ENCODE results near the gene TGFB1I1.
A peak's percentile ranks its signal among the peaks of the same experiment; 100 is the strongest.

The TGFB1I1 gene

DNA sequence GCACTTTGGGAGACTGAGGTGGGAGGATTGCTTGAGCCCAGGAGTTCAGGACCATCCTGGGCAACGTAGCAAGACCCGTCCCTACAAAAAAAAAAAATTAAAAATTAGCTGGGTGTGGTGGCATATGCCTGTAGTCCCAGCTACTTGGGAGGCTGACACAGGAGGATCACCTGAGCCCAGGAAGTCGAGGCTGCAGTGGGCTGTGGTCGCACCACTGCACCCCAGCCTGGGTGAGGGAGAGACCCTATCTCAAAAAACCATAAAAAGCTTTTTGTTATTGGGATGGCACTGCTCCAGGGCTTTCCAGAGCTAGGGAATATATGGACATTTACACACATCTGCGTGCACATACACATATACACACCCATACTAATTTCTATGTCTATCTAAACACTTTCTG lies 20.8 kb upstream of the TGFB1I1 start:
- no peaks in the 10 kb centered on the region for H3K79me2 ChIP-seq (ENCODE audit: insufficient read depth, low read length)
- TF ChIP-seq, protein P1, sequence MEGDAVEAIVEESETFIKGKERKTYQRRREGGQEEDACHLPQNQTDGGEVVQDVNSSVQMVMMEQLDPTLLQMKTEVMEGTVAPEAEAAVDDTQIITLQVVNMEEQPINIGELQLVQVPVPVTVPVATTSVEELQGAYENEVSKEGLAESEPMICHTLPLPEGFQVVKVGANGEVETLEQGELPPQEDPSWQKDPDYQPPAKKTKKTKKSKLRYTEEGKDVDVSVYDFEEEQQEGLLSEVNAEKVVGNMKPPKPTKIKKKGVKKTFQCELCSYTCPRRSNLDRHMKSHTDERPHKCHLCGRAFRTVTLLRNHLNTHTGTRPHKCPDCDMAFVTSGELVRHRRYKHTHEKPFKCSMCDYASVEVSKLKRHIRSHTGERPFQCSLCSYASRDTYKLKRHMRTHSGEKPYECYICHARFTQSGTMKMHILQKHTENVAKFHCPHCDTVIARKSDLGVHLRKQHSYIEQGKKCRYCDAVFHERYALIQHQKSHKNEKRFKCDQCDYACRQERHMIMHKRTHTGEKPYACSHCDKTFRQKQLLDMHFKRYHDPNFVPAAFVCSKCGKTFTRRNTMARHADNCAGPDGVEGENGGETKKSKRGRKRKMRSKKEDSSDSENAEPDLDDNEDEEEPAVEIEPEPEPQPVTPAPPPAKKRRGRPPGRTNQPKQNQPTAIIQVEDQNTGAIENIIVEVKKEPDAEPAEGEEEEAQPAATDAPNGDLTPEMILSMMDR (IDR thresholded peaks at IDR 0.05; ENCODE audit: low read length): no peak
- TF ChIP-seq EZH2 (IDR thresholded peaks at IDR 0.05; ENCODE audit: borderline replicate concordance, low read length): no peak
- H4K20me1 ChIP-seq (ENCODE audit: insufficient read depth, low read length): no peaks in the 10 kb centered on the region
- peaks cover 2% of the 10 kb centered on the region; the same call in 1 of the 2 replicates for H3K27me3 ChIP-seq (ENCODE audit: insufficient read depth, low read length)
- no peak overlapping the region for H2AFZ ChIP-seq (ENCODE audit: low read length)
- H3K9me3 ChIP-seq (ENCODE audit: low read length): no peaks in the 10 kb centered on the region
- no peak overlapping the region for H3K4me3 ChIP-seq (ENCODE audit: low read depth, low read length, poor library complexity, severe bottlenecking)
- H3K27ac ChIP-seq (ENCODE audit: low read depth, low read length, poor library complexity, severe bottlenecking): no peak overlapping the region
- no peaks in the 10 kb centered on the region; the same call in 1 of the 2 replicates for H3K36me3 ChIP-seq (ENCODE audit: insufficient read depth, low read length)
- H3K4me2 ChIP-seq (ENCODE audit: low read length): no peak overlapping the region
- H3K4me1 ChIP-seq (ENCODE audit: insufficient read depth, low read length, severe bottlenecking): peaks cover 4% of the 10 kb centered on the region
- H3K9me2 ChIP-seq (ENCODE audit: low read depth, low read length): no peaks in the 10 kb centered on the region
- H3K9ac ChIP-seq (ENCODE audit: low read length): no peak overlapping the region
- no peaks in the 10 kb centered on the region for H3F3A ChIP-seq (ENCODE audit: insufficient read depth, low read length)

DNA sequence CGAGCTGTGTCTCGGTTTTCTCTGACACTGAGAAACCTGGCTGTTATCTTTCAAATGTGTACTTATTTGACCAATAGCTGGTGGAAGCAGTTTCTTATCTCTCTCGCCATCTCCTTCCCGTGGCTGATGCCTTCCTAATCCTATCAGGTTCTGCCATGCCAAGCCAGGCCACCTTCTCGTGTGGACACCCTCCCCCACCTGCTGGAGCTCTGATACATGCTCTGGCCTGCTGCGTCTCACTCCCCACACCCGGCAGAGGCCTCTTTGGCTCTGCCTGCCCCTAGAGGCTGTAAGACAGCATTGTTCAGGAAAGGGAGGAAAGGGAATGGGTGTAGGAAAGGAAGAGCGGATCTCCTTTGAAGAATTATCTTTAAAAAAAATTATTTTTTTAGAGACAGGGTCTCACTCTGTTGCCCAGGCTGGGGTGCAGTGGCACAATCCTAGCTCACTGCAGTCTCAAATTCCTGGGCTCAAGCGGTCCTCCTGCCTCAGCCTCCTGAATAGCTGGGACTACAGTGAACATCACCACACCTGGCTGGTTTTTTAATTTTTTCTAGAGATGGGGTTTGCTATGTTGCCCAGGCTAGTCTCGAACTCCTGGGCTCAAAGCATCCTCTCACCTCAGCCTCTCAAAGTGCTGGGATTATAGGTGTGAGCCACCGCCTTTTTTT lies 20.1 kb upstream of the TGFB1I1 start:
- Histone ChIP-seq H2AFZ (ENCODE audit: low read length) (no peak overlapping the region), H3K9me2 (ENCODE audit: low read depth, low read length) (no peaks in the 10 kb centered on the region), H3K27ac (ENCODE audit: low read depth, low read length, poor library complexity, severe bottlenecking) (no peak overlapping the region), H3K27me3 (ENCODE audit: insufficient read depth, low read length) (no peaks in the 10 kb centered on the region), H3K4me2 (ENCODE audit: low read length) (no peak overlapping the region), H3K9ac (ENCODE audit: low read length) (no peak overlapping the region), H4K20me1 (ENCODE audit: insufficient read depth, low read length) (no peaks in the 10 kb centered on the region), H3K4me1 (ENCODE audit: insufficient read depth, low read length, severe bottlenecking) (peaks cover 4% of the 10 kb centered on the region), H3K36me3 (ENCODE audit: insufficient read depth, low read length) (0 out of 2 replicates have a peak, but pooled peaks cover under 1% of the 10 kb centered on the region), H3K79me2 (ENCODE audit: insufficient read depth, low read length) (no peaks in the 10 kb centered on the region), H3K9me3 (ENCODE audit: low read length) (no peaks in the 10 kb centered on the region), H3F3A (ENCODE audit: insufficient read depth, low read length) (no peaks in the 10 kb centered on the region), H3K4me3 (ENCODE audit: low read depth, low read length, poor library complexity, severe bottlenecking) (no peak overlapping the region)
- TF ChIP-seq, protein P1 (IDR thresholded peaks at IDR 0.05; ENCODE audit: low read length): peak; percentile 37
- TF ChIP-seq EZH2 (IDR thresholded peaks at IDR 0.05; ENCODE audit: borderline replicate concordance, low read length): no peak

DNA sequence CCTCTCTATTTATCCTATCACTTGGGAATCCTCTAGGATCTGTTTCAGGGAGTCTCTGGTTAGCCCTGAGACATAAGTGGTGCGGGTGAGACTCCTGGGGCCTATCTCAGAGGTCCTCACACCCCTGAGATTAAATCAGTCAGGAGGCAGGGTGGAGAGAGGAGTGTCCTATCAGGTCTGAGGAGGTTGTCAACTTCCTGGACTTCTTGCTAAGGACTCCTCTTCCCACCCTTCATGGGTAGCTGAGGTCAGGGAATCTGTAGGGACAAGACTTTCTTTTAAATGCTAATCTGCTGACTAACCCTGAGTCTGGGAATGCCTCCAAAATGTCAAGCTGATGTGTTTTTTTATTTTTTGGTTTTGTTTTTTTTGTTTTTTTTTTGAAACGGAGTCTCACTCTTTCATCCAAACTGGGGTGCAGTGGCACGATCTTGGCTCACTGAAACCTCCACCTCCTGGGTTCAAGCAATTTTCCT lies 19.3 kb upstream of the TGFB1I1 start:
- Histone ChIP-seq H3K4me3 (ENCODE audit: low read depth, low read length, poor library complexity, severe bottlenecking) (no peak overlapping the region), H4K20me1 (ENCODE audit: insufficient read depth, low read length) (no peaks in the 10 kb centered on the region), H3K4me1 (ENCODE audit: insufficient read depth, low read length, severe bottlenecking) (peaks cover 5% of the 10 kb centered on the region), H2AFZ (ENCODE audit: low read length) (no peak overlapping the region), H3K4me2 (ENCODE audit: low read length) (no peak overlapping the region), H3K27ac (ENCODE audit: low read depth, low read length, poor library complexity, severe bottlenecking) (no peak overlapping the region), H3K27me3 (ENCODE audit: insufficient read depth, low read length) (no peaks in the 10 kb centered on the region), H3K9me2 (ENCODE audit: low read depth, low read length) (no peaks in the 10 kb centered on the region), H3K79me2 (ENCODE audit: insufficient read depth, low read length) (no peaks in the 10 kb centered on the region), H3K9me3 (ENCODE audit: low read length) (no peaks in the 10 kb centered on the region), H3K36me3 (ENCODE audit: insufficient read depth, low read length) (peaks cover 8% of the 10 kb centered on the region; the same call in 1 of the 2 replicates), H3F3A (ENCODE audit: insufficient read depth, low read length) (no peaks in the 10 kb centered on the region), H3K9ac (ENCODE audit: low read length) (no peak overlapping the region)
- TF ChIP-seq, protein P1 (IDR thresholded peaks at IDR 0.05; ENCODE audit: low read length): no peak
- TF ChIP-seq EZH2 (IDR thresholded peaks at IDR 0.05; ENCODE audit: borderline replicate concordance, low read length): no peak

All from OCI-LY1 (cell line).